HG03342 (cell line): ENCODE measurements around the gene ZNF516.

Source experiments
- ATAC-seq: cut with Tn5 transposase; IDR thresholded peaks from one replicate; pipeline ENCODE4 v1.9.1; 2021; ENCODE audit warnings: mild to moderate bottlenecking, moderate library complexity; ENCODE audit not compliant: unreplicated experiment

ZNF516 gene

GRCh38 chr18:76350134-76351025 lies 144.7 kb downstream of the ZNF516 start:
- no peak for ATAC-seq

GRCh38 chr18:76349067-76349715 lies 145.9 kb downstream of the ZNF516 start:
- peak; percentile 65 for ATAC-seq

GRCh38 chr18:76348267-76349066 lies 146.6 kb downstream of the ZNF516 start:
- no peak for ATAC-seq

DNA sequence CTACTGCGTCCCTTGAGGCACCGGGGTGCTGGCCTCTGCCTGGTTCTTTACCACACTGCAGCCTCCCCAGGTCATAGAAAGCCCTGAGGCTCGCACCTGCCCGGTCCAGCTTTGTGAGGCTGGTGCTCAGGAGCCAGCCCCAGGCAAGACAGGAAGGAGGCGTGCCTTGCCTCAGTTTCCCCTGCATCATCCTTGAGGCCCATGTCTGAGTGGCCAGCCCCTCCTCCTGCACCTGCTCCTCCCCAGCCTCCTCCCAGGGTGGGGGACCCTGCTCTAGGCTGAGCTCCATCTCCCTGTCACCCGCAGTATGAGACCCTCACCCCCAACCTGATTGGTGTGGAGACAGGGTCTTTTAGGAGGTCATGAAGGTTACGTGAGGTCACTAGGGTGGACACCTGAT lies 147.7 kb downstream of the ZNF516 start:
- ATAC-seq = no peak

GRCh38 chr18:76346490-76347130 lies 148.4 kb downstream of the ZNF516 start:
- no peak for ATAC-seq

DNA sequence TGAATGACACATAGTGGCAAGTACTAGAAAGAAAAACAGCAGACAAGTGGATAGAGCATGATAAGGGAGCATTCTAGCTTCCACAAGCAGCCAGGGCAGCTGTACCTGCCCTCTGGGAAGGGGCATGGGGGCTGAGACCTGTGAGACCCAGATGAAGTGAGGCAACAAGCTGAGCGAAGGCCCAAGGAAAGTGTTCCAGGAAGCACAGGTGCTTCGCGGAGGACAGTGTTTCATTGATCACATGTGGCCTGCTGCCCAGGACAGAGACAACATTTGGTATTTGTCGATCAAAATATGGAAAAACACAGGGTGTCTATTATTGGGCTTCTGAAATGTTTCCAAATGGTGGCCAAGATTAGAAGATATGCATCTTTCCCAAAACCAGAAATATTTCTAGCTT lies 149.1 kb downstream of the ZNF516 start:
- ATAC-seq = no peak

DNA sequence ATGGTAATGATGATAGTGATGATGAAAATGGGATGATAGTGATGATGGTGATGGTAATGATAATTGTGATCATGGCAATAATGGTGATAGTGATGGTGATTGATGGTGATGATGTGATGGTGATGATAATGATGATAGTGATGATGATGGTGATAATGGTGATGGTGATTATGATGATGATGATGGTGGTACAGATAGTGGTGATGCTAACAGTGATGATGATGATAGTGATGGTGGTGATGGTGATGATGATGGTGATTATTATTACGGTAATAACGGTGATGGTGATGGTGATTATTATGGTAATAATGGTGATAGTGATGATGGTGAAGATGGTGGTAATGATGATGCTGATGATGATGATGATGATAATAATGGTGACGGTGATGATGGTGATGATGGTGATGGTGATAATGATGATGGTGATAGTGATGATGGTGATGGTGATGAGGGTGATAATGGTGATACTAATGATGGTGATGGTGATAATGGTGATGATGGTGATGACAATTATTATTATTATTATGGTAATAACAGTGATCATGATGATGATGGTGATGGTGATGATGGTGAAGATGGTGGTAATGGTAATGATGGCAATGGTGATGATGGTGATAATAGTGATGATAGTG lies 151.0 kb downstream of the ZNF516 start:
- no peak for ATAC-seq

DNA sequence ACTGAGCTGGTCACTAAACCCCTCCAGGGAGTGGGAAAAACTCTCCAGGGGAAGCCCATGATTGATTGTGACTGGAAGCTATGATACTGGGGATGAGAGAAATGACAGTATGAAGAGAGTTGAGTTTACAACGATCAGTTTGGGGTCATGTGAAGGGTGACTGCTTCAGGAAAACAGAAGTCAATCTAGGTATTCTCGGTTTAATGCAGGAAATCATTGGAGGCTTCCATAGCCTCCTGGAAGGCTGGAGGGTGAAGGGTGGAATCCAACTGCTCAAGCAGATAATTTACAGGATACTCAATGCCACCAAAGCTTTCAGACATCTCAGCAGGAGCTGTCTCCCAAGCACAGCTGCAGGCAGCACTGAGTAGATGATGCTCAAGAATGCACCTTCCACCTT lies 154.6 kb downstream of the ZNF516 start:
- no peak for ATAC-seq

DNA sequence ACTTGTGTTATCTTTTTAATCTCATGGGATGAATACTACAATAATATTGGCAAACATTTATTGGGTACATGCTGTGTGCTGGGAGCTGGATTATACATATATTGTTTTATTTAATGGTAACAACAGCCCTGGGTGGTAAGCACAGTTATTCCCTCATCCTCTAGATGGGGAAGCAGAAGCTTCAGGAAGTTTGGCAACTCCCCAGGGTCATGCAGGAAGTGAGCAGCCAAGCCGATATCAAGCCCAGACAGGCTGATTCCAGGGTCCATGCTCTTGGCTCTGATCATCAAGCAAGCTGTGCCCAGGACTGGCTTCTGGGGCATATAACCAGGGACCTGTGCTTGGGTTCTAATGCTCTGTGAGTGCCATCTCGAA lies 155.8 kb downstream of the ZNF516 start:
- no peak for ATAC-seq

- ATAC-seq = no peak
Observed at GRCh38 chr18:76338619-76339245, 156.3 kb downstream of the ZNF516 start.

- ATAC-seq = no peak
Observed at GRCh38 chr18:76338088-76338487, 157.0 kb downstream of the ZNF516 start.

DNA sequence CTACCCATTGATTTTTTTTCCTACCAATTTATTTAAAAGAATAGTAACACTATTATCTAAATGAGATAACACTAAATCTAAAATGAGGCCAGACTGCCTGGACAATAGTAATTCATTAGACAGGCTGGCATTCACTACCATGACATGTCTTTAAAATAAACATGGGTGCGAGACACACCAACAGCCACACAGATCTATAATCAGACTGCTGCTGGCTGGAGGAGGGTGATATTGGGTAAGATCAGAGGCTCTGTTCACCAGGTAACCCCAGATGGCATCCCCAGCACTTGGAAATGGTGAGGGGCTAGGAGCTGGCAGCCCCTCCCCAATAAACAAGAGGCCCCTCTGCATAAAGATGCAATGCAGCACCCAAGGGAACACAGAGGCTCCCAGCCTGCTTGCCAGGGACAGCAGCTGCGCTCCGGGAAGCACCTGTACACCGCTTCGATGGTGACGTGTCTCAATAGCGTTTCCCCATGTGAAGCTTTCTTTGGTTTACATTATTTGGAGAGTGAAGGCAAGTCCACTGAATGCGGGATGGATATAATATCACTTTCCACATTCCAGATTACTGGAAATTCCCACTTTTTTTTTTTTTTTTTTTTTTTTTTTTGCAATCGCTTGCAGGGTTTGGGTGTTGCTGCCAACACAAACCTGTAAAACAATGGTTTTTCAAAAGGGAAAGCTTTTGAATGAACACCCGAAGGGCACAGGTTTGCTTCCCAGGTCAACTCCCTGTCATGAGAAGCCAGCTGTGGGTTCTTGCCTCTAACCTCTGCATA lies 159.0 kb downstream of the ZNF516 start:
- ATAC-seq = no peak

DNA sequence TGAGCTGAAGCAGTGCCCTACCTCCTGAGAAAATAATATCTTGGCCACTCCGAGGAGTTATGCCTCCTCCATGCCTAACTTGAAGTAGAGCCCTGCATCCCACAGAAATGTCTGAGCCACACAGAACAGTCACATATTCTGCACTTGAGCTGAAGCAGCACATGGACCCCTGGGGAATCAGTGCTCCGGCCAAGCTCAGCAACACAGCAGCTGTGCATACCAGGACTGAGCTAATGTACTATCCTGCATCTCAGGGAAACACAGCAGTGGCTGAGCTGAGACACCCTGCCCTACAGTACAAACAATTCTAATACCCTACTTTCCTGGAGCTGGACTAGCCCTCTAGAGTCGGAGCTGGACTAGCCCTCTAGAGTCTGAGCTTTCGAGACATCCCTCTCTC lies 166.9 kb downstream of the ZNF516 start:
- no peak for ATAC-seq

- ATAC-seq = no peak
Observed at GRCh38 chr18:76323891-76324290, 171.2 kb downstream of the ZNF516 start.

GRCh38 chr18:76322686-76323085 lies 172.4 kb downstream of the ZNF516 start:
- ATAC-seq = no peak

GRCh38 chr18:76319366-76319765 lies 175.7 kb downstream of the ZNF516 start:
- no peak for ATAC-seq

DNA sequence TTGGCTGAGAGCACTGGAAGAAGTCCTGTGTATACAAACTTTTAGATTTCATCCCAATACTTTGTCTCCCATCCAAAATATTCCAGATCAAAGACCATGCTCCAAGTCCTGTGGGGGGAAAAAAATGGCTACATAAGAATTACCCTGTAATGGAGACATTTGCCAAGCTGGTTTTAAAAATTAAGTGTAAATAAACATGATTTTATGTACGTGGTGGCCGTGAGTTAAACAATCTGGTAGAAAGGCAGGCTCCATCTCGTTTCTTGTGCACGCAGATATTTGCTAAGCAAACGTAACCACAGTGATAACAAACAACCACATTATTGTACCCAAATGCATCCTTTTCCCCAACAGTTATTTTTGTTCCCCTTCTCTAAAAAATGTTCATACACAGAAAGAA lies 176.4 kb downstream of the ZNF516 start:
- no peak for ATAC-seq

DNA sequence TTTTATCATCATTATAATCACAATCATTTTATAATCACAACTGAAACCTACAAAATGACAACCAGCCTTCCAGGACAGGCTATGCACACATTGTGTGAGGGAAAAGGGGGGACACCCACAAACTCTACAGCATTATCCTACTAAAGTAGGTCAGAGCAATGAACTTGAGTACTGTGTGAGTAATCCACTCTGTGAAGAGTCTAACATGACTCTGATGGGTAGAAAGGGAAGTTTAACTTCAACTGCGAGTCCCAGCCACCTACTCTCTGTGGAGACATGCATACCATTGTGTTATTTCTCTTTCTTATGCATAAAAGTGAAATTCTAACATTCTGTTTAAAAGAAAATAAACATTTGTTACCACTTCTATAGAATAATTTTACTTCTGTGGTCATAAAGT lies 177.9 kb downstream of the ZNF516 start:
- ATAC-seq = no peak

GRCh38 chr18:76315722-76316230 lies 179.3 kb downstream of the ZNF516 start:
- no peak for ATAC-seq
